ENCODE results near the gene ARHGAP18. TPM values are rescaled to one million over a fixed set of nuclear protein-coding genes. Genes with fewer than 3 reads are reported as not detected.

ARHGAP18 gene
- total RNA-seq, 1 donor from 2014 or later = 12.0 TPM

- Mint-ChIP-seq H3K4me1 (ENCODE audit: unreplicated experiment) (peaks cover 25% of the 10 kb centered on the region), H3K9me3 (peaks cover 4% of the 10 kb centered on the region), H3K4me3 (no peak overlapping the region), H3K36me3 (no peaks in the 10 kb centered on the region), H3K27ac (no peak overlapping the region), H3K27me3 (no peaks in the 10 kb centered on the region)
- TF ChIP-seq CTCF (conservative IDR thresholded peaks at IDR 0.05) = no peak
- no peak for DNase-seq (ENCODE audit: extremely low spot score, unreplicated experiment)
Observed at GRCh38 chr6:129685662-129686031, 24.3 kb downstream of the ARHGAP18 start.

GRCh38 chr6:129684903-129685661, 24.9 kb downstream of the ARHGAP18 start:
- DNase-seq (ENCODE audit: extremely low spot score, unreplicated experiment) = no peak
- Mint-ChIP-seq H3K9me3 (peaks cover 4% of the 10 kb centered on the region), H3K27me3 (no peaks in the 10 kb centered on the region), H3K4me1 (ENCODE audit: unreplicated experiment) (peaks cover 25% of the 10 kb centered on the region), H3K4me3 (no peak overlapping the region), H3K36me3 (no peaks in the 10 kb centered on the region), H3K27ac (no peak overlapping the region)
- TF ChIP-seq CTCF (conservative IDR thresholded peaks at IDR 0.05) = no peak

GRCh38 chr6:129684323-129684884, 25.6 kb downstream of the ARHGAP18 start:
- no peak for DNase-seq (ENCODE audit: extremely low spot score, unreplicated experiment)
- Mint-ChIP-seq H3K4me1 (ENCODE audit: unreplicated experiment) (peaks cover 25% of the 10 kb centered on the region), H3K36me3 (no peaks in the 10 kb centered on the region), H3K27me3 (no peaks in the 10 kb centered on the region), H3K4me3 (no peak overlapping the region), H3K27ac (peak overlapping the region; percentile 25), H3K9me3 (peaks cover 4% of the 10 kb centered on the region)
- TF ChIP-seq CTCF (conservative IDR thresholded peaks at IDR 0.05) = no peak

- TF ChIP-seq CTCF (conservative IDR thresholded peaks at IDR 0.05) = no peak
- Mint-ChIP-seq H3K27me3 (no peaks in the 10 kb centered on the region), H3K27ac (peak overlapping the region; percentile 25)
Observed at GRCh38 chr6:129683601-129684322, 26.2 kb downstream of the ARHGAP18 start.

GRCh38 chr6:129681913-129682205, 28.1 kb downstream of the ARHGAP18 start:
- no peaks in the 10 kb centered on the region for H3K9me3 Mint-ChIP-seq
- no peaks in the 10 kb centered on the region for H3K36me3 Mint-ChIP-seq
- no peak for TF ChIP-seq CTCF (conservative IDR thresholded peaks at IDR 0.05)
- H3K27me3 Mint-ChIP-seq = no peaks in the 10 kb centered on the region
- DNase-seq (ENCODE audit: extremely low spot score, unreplicated experiment) = no peak
- H3K4me3 Mint-ChIP-seq = no peak overlapping the region
- no peak overlapping the region for H3K27ac Mint-ChIP-seq
- H3K4me1 Mint-ChIP-seq (ENCODE audit: unreplicated experiment) = peaks cover 25% of the 10 kb centered on the region

More at GRCh38 chr6:129683601-129684322, 26.2 kb downstream of the ARHGAP18 start:
- no peak overlapping the region for H3K4me3 Mint-ChIP-seq
- H3K4me1 Mint-ChIP-seq (ENCODE audit: unreplicated experiment) = peaks cover 25% of the 10 kb centered on the region
- H3K9me3 Mint-ChIP-seq = peaks cover 4% of the 10 kb centered on the region
- H3K36me3 Mint-ChIP-seq = no peaks in the 10 kb centered on the region
- no peak for DNase-seq (ENCODE audit: extremely low spot score, unreplicated experiment)
